Measurements from ENCODE around the gene EIF5AL1.

EIF5AL1 gene

DNA sequence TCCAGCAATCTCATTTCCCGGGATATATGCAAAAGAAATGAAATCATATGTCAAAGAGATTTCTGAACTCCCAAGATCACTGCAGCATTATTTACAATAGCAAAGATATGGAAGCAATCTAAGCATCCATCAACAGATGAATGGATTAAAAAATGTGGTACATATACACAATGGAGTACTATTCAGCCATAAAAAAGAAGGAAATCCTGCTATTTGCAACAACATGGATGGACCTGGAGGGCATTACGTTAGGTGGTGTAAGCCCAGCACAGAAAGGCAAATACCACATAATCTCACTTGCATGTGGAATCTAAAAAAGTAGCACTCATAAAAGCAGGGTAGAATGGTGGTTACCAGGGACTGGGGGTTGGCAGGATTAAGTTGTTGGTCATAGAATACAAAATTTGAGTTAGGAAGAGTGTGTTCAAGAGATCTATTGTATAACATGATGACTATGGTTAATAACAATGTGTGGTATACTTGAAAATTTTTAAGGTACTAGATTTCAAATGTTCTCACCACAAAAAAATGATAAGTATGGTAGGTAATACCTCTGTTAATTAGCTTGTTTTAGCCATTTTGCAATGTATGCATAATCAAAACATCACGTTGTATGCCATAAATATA is 32.9 kb upstream of the EIF5AL1 start:
- no peak overlapping the region for H3K4me3 ChIP-seq (ENCODE audit: low read length)
- no peak for DNase-seq (ENCODE audit: low read depth)
- TF ChIP-seq, protein P1, sequence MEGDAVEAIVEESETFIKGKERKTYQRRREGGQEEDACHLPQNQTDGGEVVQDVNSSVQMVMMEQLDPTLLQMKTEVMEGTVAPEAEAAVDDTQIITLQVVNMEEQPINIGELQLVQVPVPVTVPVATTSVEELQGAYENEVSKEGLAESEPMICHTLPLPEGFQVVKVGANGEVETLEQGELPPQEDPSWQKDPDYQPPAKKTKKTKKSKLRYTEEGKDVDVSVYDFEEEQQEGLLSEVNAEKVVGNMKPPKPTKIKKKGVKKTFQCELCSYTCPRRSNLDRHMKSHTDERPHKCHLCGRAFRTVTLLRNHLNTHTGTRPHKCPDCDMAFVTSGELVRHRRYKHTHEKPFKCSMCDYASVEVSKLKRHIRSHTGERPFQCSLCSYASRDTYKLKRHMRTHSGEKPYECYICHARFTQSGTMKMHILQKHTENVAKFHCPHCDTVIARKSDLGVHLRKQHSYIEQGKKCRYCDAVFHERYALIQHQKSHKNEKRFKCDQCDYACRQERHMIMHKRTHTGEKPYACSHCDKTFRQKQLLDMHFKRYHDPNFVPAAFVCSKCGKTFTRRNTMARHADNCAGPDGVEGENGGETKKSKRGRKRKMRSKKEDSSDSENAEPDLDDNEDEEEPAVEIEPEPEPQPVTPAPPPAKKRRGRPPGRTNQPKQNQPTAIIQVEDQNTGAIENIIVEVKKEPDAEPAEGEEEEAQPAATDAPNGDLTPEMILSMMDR (conservative IDR thresholded peaks at IDR 0.05; ENCODE audit: low read depth, low read length) = no peak

DNA sequence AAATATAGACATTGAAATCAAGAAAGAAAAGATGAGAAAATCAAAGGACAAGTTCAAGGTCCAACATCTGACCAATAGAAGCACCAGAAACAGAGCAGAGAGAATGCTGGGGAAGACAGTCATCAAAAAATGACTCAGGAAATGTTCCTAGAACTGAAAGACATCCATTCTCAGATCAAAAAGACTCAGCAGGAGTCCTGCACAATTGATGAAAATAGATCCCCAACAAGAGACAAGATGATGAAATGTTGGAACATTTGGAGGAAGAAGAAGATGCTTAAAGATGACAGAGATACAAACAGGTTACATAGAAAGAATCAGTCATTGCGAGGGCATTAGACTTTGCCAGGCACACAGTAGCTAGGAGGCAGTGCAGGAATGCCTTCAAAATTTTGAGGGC is 30.0 kb upstream of the EIF5AL1 start:
- TF ChIP-seq, protein P1 (conservative IDR thresholded peaks at IDR 0.05; ENCODE audit: low read depth, low read length) = no peak
- no peak for DNase-seq (ENCODE audit: low read depth)
- no peak overlapping the region for H3K4me3 ChIP-seq (ENCODE audit: low read length)

DNA sequence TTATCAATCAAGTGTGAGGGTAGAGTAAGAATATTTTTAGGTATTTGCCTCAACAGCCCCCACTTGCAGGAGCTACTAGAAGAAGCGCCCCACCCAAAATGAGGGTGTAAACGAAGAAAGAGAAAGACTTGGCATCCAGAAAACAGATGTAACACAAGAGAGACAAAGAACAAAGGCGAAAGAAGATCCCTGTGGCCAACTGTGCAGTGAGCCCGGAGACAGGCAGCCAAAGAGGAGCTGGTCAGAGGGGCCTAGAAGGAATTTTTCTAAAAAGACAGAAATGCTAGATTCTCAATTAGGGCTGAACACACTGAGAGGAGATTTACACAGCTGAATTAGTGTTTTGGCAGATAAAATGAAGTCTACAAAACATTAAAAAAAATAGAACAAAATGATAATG is 29.6 kb upstream of the EIF5AL1 start:
- TF ChIP-seq, protein P1 (conservative IDR thresholded peaks at IDR 0.05; ENCODE audit: low read depth, low read length) = no peak
- DNase-seq (ENCODE audit: low read depth) = no peak
- no peak overlapping the region for H3K4me3 ChIP-seq (ENCODE audit: low read length)

DNA sequence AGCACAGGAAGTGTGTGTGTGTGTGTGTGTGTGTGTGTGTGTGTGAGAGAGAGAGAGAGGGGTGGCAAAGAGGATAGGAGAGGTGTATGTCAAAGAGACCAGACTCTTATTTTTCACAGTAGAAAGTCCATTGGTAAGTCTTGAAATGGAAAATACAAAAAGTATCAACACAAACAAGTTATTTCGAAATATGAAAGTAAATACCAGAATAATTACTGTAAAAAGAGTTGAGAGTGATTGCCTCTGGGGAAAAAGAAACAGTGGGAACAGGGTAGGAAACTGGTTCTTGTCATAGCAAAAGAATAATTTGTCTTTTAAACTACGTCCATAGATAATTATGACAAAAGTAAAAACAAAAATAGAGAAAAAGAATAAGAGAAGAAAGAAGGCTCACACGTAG is 29.0 kb upstream of the EIF5AL1 start:
- H3K4me3 ChIP-seq (ENCODE audit: low read length) = no peak overlapping the region
- TF ChIP-seq, protein P1 (conservative IDR thresholded peaks at IDR 0.05; ENCODE audit: low read depth, low read length) = no peak
- DNase-seq (ENCODE audit: low read depth) = no peak

DNA sequence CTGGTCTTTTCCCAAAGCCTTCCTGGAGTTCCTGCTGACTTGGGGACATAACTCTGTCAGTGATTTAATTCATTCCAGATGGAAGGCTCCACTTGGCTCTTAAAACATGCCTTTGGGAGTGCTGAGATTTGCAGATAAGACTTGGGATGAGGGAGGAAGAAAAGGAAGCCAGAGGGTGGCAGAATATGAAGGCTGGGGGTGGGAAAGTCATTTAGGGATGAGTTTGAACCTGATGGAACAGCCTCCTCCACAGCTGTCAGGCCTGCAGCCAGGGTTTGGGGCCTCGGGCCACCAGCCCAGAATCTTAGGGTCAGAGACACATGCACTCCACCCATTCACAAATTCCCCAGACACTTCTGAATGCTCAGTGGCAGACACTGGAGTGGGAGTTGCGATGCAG is 28.4 kb upstream of the EIF5AL1 start:
- DNase-seq (ENCODE audit: low read depth) = no peak
- H3K4me3 ChIP-seq (ENCODE audit: low read length) = no peak overlapping the region
- TF ChIP-seq, protein P1 (conservative IDR thresholded peaks at IDR 0.05; ENCODE audit: low read depth, low read length) = no peak

DNA sequence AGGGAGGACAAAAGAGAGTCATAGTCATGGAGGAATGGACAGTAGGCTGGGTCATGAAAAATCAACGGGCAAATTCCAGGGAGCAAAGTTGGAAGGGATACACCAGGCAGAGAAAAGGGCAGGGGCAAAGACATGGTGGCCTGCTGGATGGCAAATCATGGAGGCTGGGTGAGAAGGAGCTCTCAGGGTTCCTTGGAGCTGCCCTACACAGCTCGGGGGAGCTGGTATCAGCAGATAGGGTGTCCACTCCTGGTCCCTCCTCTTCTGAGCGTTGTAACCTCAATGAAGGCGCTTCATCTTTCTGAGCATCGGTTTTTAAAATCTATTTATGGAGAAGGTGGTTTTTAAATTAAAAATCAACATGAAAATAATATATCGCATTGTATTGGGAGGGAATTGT is 27.9 kb upstream of the EIF5AL1 start:
- H3K4me3 ChIP-seq (ENCODE audit: low read length) = no peak overlapping the region
- TF ChIP-seq, protein P1 (conservative IDR thresholded peaks at IDR 0.05; ENCODE audit: low read depth, low read length) = no peak
- DNase-seq (ENCODE audit: low read depth) = no peak

Data from retinal pigment epithelial cell (primary cell).